B cell (primary cell): ENCODE measurements around the gene LMO1. TPM values are rescaled to one million over a fixed set of nuclear protein-coding genes. Genes with fewer than 3 reads are reported as not detected.

ENCODE experiments used
- ATAC-seq: fragments of 200-7000 bp; cut with Tn5 transposase; one replicate; pipeline ENCODE4 v1.10.0; 2021; ENCODE audit warnings: low read depth, mild to moderate bottlenecking, moderate number of reproducible peaks, moderate library complexity
- CTCF ChIA-PET: fragments of 350-600 bp; sonication (Branson Sonifier 250); formaldehyde crosslinking; loops from one replicate; lab custom pipeline; 2021; ENCODE audit warnings: antibody characterized with exemption, inconsistent platforms; lab: Charles Lee
- POLR2A ChIA-PET: fragments of 350-600 bp; sonication (Branson Sonifier 250); formaldehyde crosslinking; loops from one replicate; lab custom pipeline; 2021; ENCODE audit warnings: antibody characterized with exemption; lab: Charles Lee
- DNase-seq: peaks from one replicate; pipeline ENCODE4 v3.0.0; 2013
- H2AFZ ChIP-seq: 2 replicates; pipeline ENCODE4 v1.6.1; 2012; ENCODE audit warnings: mild to moderate bottlenecking, low read depth, low read length; ENCODE audit not compliant: insufficient read depth, poor library complexity, severe bottlenecking
- H3K27ac ChIP-seq, 2 donors: 1 replicate in 1 of 2; 2 replicates in 1 of 2; pipeline ENCODE4 v1.5.1; 2012 to 2013; ENCODE audit warnings: low read length in 2 of 2, mild to moderate bottlenecking in 2 of 2, moderate library complexity in 1 of 2
- H3K27me3 ChIP-seq, 4 experiments: fragments of 200-600 bp in 1 of 4; sonication (generic) in 1 of 4; replicated peaks in 1 of 4; 1 replicate in 2 of 4; 2 replicates in 2 of 4; pipeline versions ENCODE4 v1.6.1 to v1.7.0; 2013 to 2016; ENCODE audit warnings: low read length in 3 of 4, mild to moderate bottlenecking in 2 of 4, mixed read lengths in 1 of 4, moderate library complexity in 1 of 4; ENCODE audit not compliant: insufficient read depth in 4 of 4, control insufficient read depth in 3 of 4; ENCODE audit errors: control extremely low read depth in 1 of 4
- H3K36me3 ChIP-seq, 2 experiments: replicated peaks in 1 of 2; 1 replicate in 1 of 2; 2 replicates in 1 of 2; pipeline versions ENCODE4 v1.6.1 to v1.7.1; 2013; ENCODE audit warnings: low read length in 1 of 2; ENCODE audit not compliant: insufficient read depth in 2 of 2, control insufficient read depth in 1 of 2; ENCODE audit errors: control extremely low read depth in 1 of 2, extremely low read depth in 1 of 2
- H3K4me1 ChIP-seq, 2 donors: fragments of 200-600 bp in 1 of 2; sonication (generic) in 1 of 2; 1 replicate in 1 of 2; 2 replicates in 1 of 2; pipeline versions ENCODE4 v1.5.1 to v1.6.1; 2013 to 2017; ENCODE audit warnings: low read length in 2 of 2; ENCODE audit not compliant: control insufficient read depth in 2 of 2, insufficient read depth in 2 of 2
- H3K4me2 ChIP-seq: replicated peaks from 2 replicates; pipeline ENCODE3; 2012; ENCODE audit warnings: mild to moderate bottlenecking, low read depth, low read length; ENCODE audit not compliant: poor library complexity, severe bottlenecking
- H3K4me3 ChIP-seq, 5 experiments: fragments of 200-600 bp in 1 of 5; sonication (generic) in 1 of 5; 1 replicate in 3 of 5; 2 replicates in 2 of 5; pipeline versions ENCODE4 v1.5.1 to v1.7.0; 2011 to 2016; ENCODE audit warnings: low read length in 4 of 5, mild to moderate bottlenecking in 4 of 5, low read depth in 2 of 5, control low read depth in 1 of 5, moderate library complexity in 1 of 5; ENCODE audit not compliant: insufficient read depth in 1 of 5; ENCODE audit errors: control extremely low read depth in 1 of 5, extremely low read depth in 1 of 5
- H3K79me2 ChIP-seq: fragments of 200-600 bp; sonication (generic); one replicate; pipeline ENCODE4 v1.6.0; 2016; ENCODE audit warnings: low read length; ENCODE audit not compliant: control insufficient read depth, insufficient read depth
- H3K9ac ChIP-seq: fragments of 200-600 bp; sonication (generic); 2 replicates; pipeline ENCODE4 v1.6.1; 2017; ENCODE audit warnings: mild to moderate bottlenecking, low read length, moderate library complexity
- H3K9me3 ChIP-seq, 3 donors: one replicate each; pipeline versions ENCODE4 v1.6.1 to v1.7.1; 2013; ENCODE audit warnings: low read length in 2 of 3; ENCODE audit not compliant: control insufficient read depth in 2 of 3, insufficient read depth in 1 of 3; ENCODE audit errors: control extremely low read depth in 1 of 3
- H4K20me1 ChIP-seq: 2 replicates; pipeline ENCODE4 v1.6.0; 2012; ENCODE audit warnings: mild to moderate bottlenecking, low read length; ENCODE audit not compliant: insufficient read depth, control insufficient read depth, poor library complexity, severe bottlenecking
- H3K27ac Mint-ChIP-seq: one replicate; pipeline ENCODE4 v1.8.0; 2021; ENCODE audit warnings: mixed read lengths
- H3K27me3 Mint-ChIP-seq: one replicate; pipeline ENCODE4 v1.8.0; 2021; ENCODE audit warnings: mixed read lengths
- H3K4me1 Mint-ChIP-seq: one replicate; pipeline ENCODE4 v1.8.0; 2021; ENCODE audit warnings: mixed read lengths
- H3K4me3 Mint-ChIP-seq: one replicate; pipeline ENCODE4 v1.8.0; 2021; ENCODE audit warnings: mixed read lengths
- H3K9me3 Mint-ChIP-seq: one replicate; pipeline ENCODE4 v1.8.0; 2022; ENCODE audit warnings: mixed read lengths; ENCODE audit not compliant: insufficient read depth
- CTCF ChIP-seq: fragments of 200-600 bp; IDR thresholded peaks from one replicate; pipeline ENCODE4 v1.8.0; 2022; ENCODE audit warnings: antibody characterized with exemption, mild to moderate bottlenecking
- EZH2 ChIP-seq: IDR thresholded peaks from 2 replicates; pipeline ENCODE4 v1.6.1; 2012; ENCODE audit warnings: borderline replicate concordance, low read depth, mild to moderate bottlenecking, moderate library complexity, low read length; ENCODE audit not compliant: insufficient read depth, poor library complexity, severe bottlenecking
- WGBS: methylation state at CpG from one replicate; pipeline ENCODE4 v1.1.5; 2013; ENCODE audit warnings: missing lambda C conversion rate; ENCODE audit not compliant: insufficient coverage; 5-methylcytosine and 5-hydroxymethylcytosine counted together
- intact Hi-C: fragments of 100-400 bp; cut with micrococcal nuclease; formaldehyde crosslinking; loops from one replicate; pipeline ENCODE4 v1.10.0; 2022
- polyA plus RNA-seq: library from polyadenylated mRNA; depleted of rRNA; stranded (reverse); fragments of >200 nt; gene quantifications from 2 replicates; pipeline ENCODE4 v1.2.3, GENCODE V29; 2012
- total RNA-seq, 2 donors: library from RNA; stranded (reverse); fragments of 120-200 nt in 1 of 2; gene quantifications; 1 replicate in 1 of 2; 2 replicates in 1 of 2; pipeline versions ENCODE4 v1.2.3 to v1.2.4, GENCODE V29; 2013 to 2022

LMO1 gene
- total and polyA plus RNA-seq, 2 donors (not counting 1 experiment from before 2014, with no cell fraction given): 0.22 TPM; not detected in 1

- Histone ChIP-seq H3K27me3 (peaks cover 0 to 7% (median 1%) of the 10 kb centered on the region in 4 experiments), H3K4me2 (no peak overlapping the region), H3K79me2 (no peaks in the 10 kb centered on the region), H3K27ac (no peak overlapping the region), H4K20me1 (no peaks in the 10 kb centered on the region), H3K36me3 (no peaks in the 10 kb centered on the region), H3K9me3 (peaks cover 0 to 4% (median 0%) of the 10 kb centered on the region in 3 donors), H3K4me1 (no peaks in the 10 kb centered on the region), H3K9ac (no peak overlapping the region), H2AFZ (no peak overlapping the region), H3K4me3 (no peak overlapping the region)
- intact Hi-C loops: no loop called here
- H3K9me3 Mint-ChIP-seq: peaks cover 3% of the 10 kb centered on the region
- peaks cover 44% of the 10 kb centered on the region for H3K27me3 Mint-ChIP-seq
- no CpG with 5 or more reads among the region's 2 CpGs for WGBS
- H3K4me3 Mint-ChIP-seq: no peak overlapping the region
- ChIA-PET CTCF (interaction anchor here (2.1 kb wide), 1 partner anchor 77 kb away, joined by 6 read pairs; the partner anchor contains the start of gene LMO1), POLR2A (no interaction called here)
- no peak for ATAC-seq
- TF ChIP-seq CTCF: no peak
- no peak for TF ChIP-seq EZH2
- H3K27ac Mint-ChIP-seq: no peak overlapping the region
- no peaks in the 10 kb centered on the region for H3K4me1 Mint-ChIP-seq
- no peak for DNase-seq
Measured at GRCh38 chr11:8186429-8186828, 77.2 kb downstream of the LMO1 start.

- H3K36me3 ChIP-seq: no peaks in the 10 kb centered on the region
- ChIA-PET CTCF (interaction anchor here (2.0 kb wide), 1 partner anchor 10 kb away, joined by 7 read pairs; no protein-coding TSS in a partner anchor), POLR2A (no interaction called here)
- peaks cover 0 to 7% (median 2%) of the 10 kb centered on the region in 4 experiments for H3K27me3 ChIP-seq
- H3K4me1 ChIP-seq: no peaks in the 10 kb centered on the region
- peaks cover 0 to 4% (median 0%) of the 10 kb centered on the region in 3 donors for H3K9me3 ChIP-seq
- Mint-ChIP-seq H3K27ac (no peak overlapping the region), H3K4me1 (no peaks in the 10 kb centered on the region), H3K9me3 (peaks cover 3% of the 10 kb centered on the region), H3K4me3 (no peak overlapping the region), H3K27me3 (peaks cover 55% of the 10 kb centered on the region)
- no peak for DNase-seq
- no peak overlapping the region for H3K27ac ChIP-seq
- no peak overlapping the region for H3K4me3 ChIP-seq
- TF ChIP-seq EZH2: no peak
- WGBS: 100% methylated on average over 1 of the region's 5 CpGs
- no peak overlapping the region for H2AFZ ChIP-seq
- no peaks in the 10 kb centered on the region for H4K20me1 ChIP-seq
- intact Hi-C loops: no loop called here
- H3K79me2 ChIP-seq: no peaks in the 10 kb centered on the region
- H3K4me2 ChIP-seq: no peak overlapping the region
- no peak for ATAC-seq
- no peak overlapping the region for H3K9ac ChIP-seq
Measured at GRCh38 chr11:8183111-8183510, 80.6 kb downstream of the LMO1 start.
